Right lobe of liver (tissue), 6 donors: ENCODE data around the gene A3GALT2. TPM values are rescaled to one million over a fixed set of nuclear protein-coding genes. Genes with fewer than 3 reads are reported as not detected.

ENCODE experiments used
- ATAC-seq, 4 donors: fragments of 200-7000 bp; cut with Tn5 transposase; one replicate each; pipeline ENCODE4 v1.9.1; 2020; ENCODE audit warnings: mild to moderate bottlenecking in 4 of 4, moderate library complexity in 4 of 4
- DNase-seq, 3 donors: peaks; one replicate each; pipeline ENCODE4 v3.0.0-alpha.2; 2020
- H3K27ac ChIP-seq, 3 donors: fragments of 200-600 bp; one replicate each; pipeline ENCODE4 v1.8.0; 2022
- H3K27me3 ChIP-seq, 2 donors: fragments of 200-600 bp; one replicate each; pipeline ENCODE4 v1.8.0; 2022
- H3K36me3 ChIP-seq, 4 donors: fragments of 200-600 bp; sonication (generic) in 1 of 4; one replicate each; pipeline versions ENCODE4 v1.5.1 to v1.8.0; 2017 to 2022; ENCODE audit warnings: control low read depth in 1 of 4
- H3K4me1 ChIP-seq, 4 donors: fragments of 200-600 bp; sonication (generic) in 1 of 4; one replicate each; pipeline versions ENCODE4 v1.5.1 to v1.8.0; 2017 to 2022; ENCODE audit warnings: control low read depth in 1 of 4
- H3K4me3 ChIP-seq, 3 donors: fragments of 200-600 bp; one replicate each; pipeline ENCODE4 v1.8.0; 2022
- H3K9me3 ChIP-seq, 4 donors: fragments of 200-600 bp; sonication (generic) in 1 of 4; one replicate each; pipeline versions ENCODE4 v1.5.1 to v1.8.0; 2017 to 2022; ENCODE audit warnings: control low read depth in 1 of 4
- CTCF ChIP-seq, 4 donors: fragments of 200-600 bp in 3 of 4; fragments of 450-650 bp in 1 of 4; IDR thresholded peaks; one replicate each; pipeline versions ENCODE4 v1.5.1 to v1.8.0; 2016 to 2022; ENCODE audit warnings: antibody characterized with exemption in 4 of 4, mild to moderate bottlenecking in 2 of 4
- POLR2A ChIP-seq: fragments of 450-650 bp; IDR thresholded peaks from one replicate; pipeline ENCODE4 v1.6.1; 2017; ENCODE audit warnings: antibody characterized with exemption, mild to moderate bottlenecking
- WGBS: methylation state at CpG from one replicate; pipeline ENCODE4 v1.1.6; 2018; ENCODE audit warnings: low coverage, low lambda C conversion rate; ENCODE audit not compliant: insufficient coverage; ENCODE audit errors: missing lambda C conversion rate; 5-methylcytosine and 5-hydroxymethylcytosine counted together
- intact Hi-C, 2 donors: fragments of 100-400 bp; cut with DNase I; formaldehyde crosslinking; loops; one replicate each; pipeline versions ENCODE4 v1.11.2 to v1.14.1; 2022
- total RNA-seq, 6 experiments: library from RNA; depleted of rRNA in 2 of 6; stranded (reverse); fragments of >200 nt in 2 of 6; fragmentation: NEBNext Ultra II Directional in 3 of 6; extraction: Animal tissue kit (Norgen Biotek cat#: 25700) in 3 of 6; gene quantifications; one replicate each; pipeline versions ENCODE4 v1.1.0 to v1.2.4, GENCODE V29; 2016 to 2023
- donor health status: DM: no; HTN: yes; CAD: no.
- donor health status: DM: no; HTN: no; CAD: no.
- donor health status: DM: no; HTN: no; CAD: no.
- donor health status: DM: no; HTN: yes; CAD: no.
- donor health status: DM: no; HTN: yes; CAD: no.

Gene A3GALT2
- total RNA-seq, 6 experiments from 2014 or later, result not detected

GRCh38 chr1:33300673-33301072, 20.2 kb downstream of the A3GALT2 start:
- ATAC-seq, result peak in 1 of 4 donors; percentile 6
- Histone ChIP-seq H3K36me3 (peaks cover 0 to 7% (median 0%) of the 10 kb centered on the region in 4 donors), H3K27me3 (no peaks in the 10 kb centered on the region), H3K27ac (no peak overlapping the region), H3K4me3 (no peak overlapping the region), H3K4me1 (peaks cover 0 to 40% (median 7%) of the 10 kb centered on the region in 4 donors), H3K9me3 (no peaks in the 10 kb centered on the region)
- intact Hi-C loops, result no loop called here
- 60% methylated on average over 1 of the region's 5 CpGs for WGBS
- TF ChIP-seq POLR2A (no peak), CTCF (IDR thresholded peaks at IDR 0.05) (no peak)
- peak in 1 of 3 donors; percentile 53 for DNase-seq

DNA sequence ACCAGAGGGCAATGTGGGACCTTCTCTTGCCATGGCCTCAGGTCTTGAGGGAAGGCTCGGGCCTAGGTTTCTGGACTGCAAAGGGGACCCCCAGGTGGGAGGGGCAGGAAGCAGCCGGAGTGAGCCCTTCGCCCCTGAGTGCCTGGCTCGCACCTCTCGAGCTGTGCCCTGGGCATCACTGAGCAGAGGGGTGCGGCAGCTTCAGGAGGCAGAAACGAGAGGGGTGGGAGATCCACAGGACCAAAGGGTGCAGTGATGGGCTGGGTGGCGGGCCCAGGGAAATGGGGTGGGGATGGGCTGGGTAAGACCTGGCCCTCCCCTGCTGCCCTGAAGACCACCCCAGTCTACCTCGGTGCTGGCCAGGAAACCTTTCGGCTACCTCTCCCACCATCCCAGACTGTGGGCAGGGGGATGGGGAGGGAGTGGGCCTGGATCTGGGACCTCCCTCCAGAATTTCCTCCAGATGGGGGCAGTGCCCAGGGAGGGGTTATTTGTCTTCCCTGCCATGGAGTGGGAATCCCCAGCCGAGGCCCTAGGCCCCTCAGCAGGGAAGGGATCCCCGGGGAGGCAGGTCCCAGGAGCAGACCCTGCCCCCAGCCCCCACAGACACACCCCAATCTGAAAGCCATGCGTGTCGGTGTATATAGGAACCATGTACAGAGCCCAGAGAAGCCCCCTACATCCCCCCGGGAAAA, 21.3 kb downstream of the A3GALT2 start:
- WGBS, result 87% methylated on average over 3 of the region's 15 CpGs
- intact Hi-C loops, result loop anchor here (5.0 to 10.0 kb wide), 3 partner anchors 68 to 165 kb away; no protein-coding TSS in a partner anchor
- no peak overlapping the region for H3K27ac ChIP-seq
- peaks cover 0 to 7% (median 0%) of the 10 kb centered on the region in 4 donors for H3K36me3 ChIP-seq
- H3K9me3 ChIP-seq, result no peaks in the 10 kb centered on the region
- H3K4me3 ChIP-seq, result no peak overlapping the region
- TF ChIP-seq CTCF (IDR thresholded peaks at IDR 0.05) (no peak), POLR2A (no peak)
- H3K27me3 ChIP-seq, result no peaks in the 10 kb centered on the region
- ATAC-seq (no peak), DNase-seq (peak in 1 of 3 donors; percentile 42)
- H3K4me1 ChIP-seq, result peaks cover 0 to 47% (median 8%) of the 10 kb centered on the region in 4 donors

DNA sequence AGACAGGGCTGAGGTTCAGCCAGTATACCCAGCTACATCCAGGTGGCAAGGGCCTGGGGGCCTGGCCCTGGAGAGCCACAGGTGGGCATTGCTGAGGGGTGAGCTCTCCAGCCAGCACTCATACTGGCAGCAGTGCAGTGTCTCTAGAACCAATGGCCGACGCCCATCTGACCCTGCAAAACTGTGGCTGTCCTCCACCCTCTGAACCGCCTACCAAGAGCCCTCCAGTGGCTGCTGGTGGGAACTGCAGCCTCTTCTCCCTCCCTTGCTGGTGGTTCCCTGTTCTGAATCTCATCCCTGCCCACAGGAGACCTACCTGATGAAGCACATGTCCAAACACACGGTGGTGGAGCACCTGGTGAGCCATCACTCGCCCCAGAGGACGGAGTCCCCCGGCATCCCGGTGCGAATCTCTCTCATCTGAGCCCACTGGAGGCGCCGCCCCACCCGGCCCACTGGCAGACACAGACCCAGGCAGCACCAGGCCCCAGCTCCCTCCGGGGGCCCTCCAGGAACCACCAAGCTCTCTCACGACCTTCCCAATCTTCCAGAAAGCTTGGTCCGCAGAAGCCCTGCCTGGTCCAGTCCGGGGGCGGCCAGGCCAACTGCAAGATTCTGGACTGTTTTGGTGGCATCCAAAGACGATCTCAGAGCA, 22.1 kb downstream of the A3GALT2 start:
- intact Hi-C loops, result loop anchor here (5.0 to 10.0 kb wide), 3 partner anchors 69 to 166 kb away; no protein-coding TSS in a partner anchor
- TF ChIP-seq POLR2A (no peak), CTCF (IDR thresholded peaks at IDR 0.05) (peak; percentile 81 to 85 (median 84))
- DNase-seq (peak; percentile 75 to 77 (median 75)), ATAC-seq (peak; percentile 51 to 73 (median 63))
- 76% methylated on average over 4 of the region's 18 CpGs for WGBS
- Histone ChIP-seq H3K9me3 (no peaks in the 10 kb centered on the region), H3K27me3 (no peaks in the 10 kb centered on the region), H3K4me3 (no peak overlapping the region), H3K27ac (no peak overlapping the region), H3K4me1 (peaks cover 0 to 47% (median 8%) of the 10 kb centered on the region in 4 donors), H3K36me3 (peaks cover 0 to 7% (median 0%) of the 10 kb centered on the region in 4 donors)

DNA sequence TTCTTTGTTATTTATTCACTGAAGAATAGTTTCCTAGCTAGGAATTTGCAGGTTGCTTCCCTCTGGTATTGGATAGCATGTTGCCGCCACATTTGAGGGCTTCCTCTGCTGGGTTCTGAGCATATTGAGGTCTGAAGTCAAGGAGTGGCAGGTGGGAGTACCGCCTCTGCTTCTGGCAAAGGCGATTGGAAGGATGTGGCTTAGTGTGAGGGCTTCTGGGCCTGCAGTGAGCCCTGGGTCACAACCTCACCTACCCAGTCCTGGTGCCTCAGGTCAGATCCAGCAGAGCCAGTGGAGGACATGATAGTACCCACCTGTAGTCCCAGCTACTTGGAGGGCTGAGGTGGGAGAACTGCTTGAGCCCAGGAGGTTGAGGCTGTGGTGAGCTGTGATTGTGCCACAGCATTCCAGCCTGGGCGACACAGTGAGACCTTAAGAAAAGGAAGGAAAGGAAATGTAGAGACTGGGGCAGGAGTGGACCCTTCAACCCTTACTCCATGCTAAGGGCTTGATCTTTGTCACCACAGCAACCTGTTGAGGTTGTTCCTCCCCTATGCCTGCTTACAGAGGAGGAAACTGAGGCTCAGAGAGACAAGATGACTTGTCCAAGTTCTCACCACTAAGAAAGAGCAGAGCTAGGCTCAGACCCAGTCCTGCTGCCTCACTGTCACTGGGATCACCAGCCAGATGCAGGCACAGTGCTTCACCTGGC, 22.8 kb downstream of the A3GALT2 start:
- no peaks in the 10 kb centered on the region for H3K9me3 ChIP-seq
- no peaks in the 10 kb centered on the region for H3K27me3 ChIP-seq
- ATAC-seq, result no peak
- DNase-seq, result peak in 1 of 3 donors; percentile 44
- TF ChIP-seq CTCF (IDR thresholded peaks at IDR 0.05), result no peak
- no peak for TF ChIP-seq POLR2A
- H3K4me3 ChIP-seq, result no peak overlapping the region
- H3K36me3 ChIP-seq, result peaks cover 0 to 7% (median 0%) of the 10 kb centered on the region in 4 donors
- H3K4me1 ChIP-seq, result peaks cover 0 to 47% (median 8%) of the 10 kb centered on the region in 4 donors
- H3K27ac ChIP-seq, result no peak overlapping the region
- intact Hi-C loops, result loop anchor here (5.0 to 10.0 kb wide), 3 partner anchors 69 to 167 kb away; no protein-coding TSS in a partner anchor
- 83% methylated on average over 3 of the region's 4 CpGs for WGBS
